ENCODE results near the gene CHCHD6. TPM values are rescaled to one million over a fixed set of nuclear protein-coding genes. Genes with fewer than 3 reads are reported as not detected.
A peak's percentile ranks its signal among the peaks of the same experiment; 100 is the strongest.

The CHCHD6 gene
- total and polyA plus RNA-seq, 2 of the 4 experiments (the other 2 are of a cell fraction), result 18.8 to 28.9 TPM

DNA sequence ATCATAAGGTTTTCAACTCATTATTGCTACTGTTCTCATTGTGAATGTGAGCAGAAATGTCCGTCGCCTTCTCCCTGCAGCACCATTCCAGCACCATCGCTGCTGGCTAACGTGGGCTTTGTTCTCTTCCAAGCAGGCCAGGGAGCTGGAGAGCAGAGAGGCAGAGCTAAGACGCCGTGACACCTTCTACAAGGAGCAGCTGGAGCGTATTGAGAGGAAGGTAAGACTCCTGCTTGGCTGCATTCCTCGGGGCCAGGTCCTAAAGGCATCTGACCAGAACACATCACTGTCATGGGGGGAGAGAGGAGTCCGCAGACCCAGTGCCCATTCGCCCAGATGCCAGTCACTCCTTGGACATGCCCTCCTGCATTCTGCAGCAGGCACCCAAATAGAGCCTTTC lies 148.5 kb downstream of the CHCHD6 start:
- TF ChIP-seq, protein P1, sequence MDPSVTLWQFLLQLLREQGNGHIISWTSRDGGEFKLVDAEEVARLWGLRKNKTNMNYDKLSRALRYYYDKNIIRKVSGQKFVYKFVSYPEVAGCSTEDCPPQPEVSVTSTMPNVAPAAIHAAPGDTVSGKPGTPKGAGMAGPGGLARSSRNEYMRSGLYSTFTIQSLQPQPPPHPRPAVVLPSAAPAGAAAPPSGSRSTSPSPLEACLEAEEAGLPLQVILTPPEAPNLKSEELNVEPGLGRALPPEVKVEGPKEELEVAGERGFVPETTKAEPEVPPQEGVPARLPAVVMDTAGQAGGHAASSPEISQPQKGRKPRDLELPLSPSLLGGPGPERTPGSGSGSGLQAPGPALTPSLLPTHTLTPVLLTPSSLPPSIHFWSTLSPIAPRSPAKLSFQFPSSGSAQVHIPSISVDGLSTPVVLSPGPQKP (IDR thresholded peaks at IDR 0.05; ENCODE audit: borderline replicate concordance, low read depth, low read length), result no peak
- TF ChIP-seq CHD1 (IDR thresholded peaks at IDR 0.05; ENCODE audit: low read depth, low read length) (no peak), MAZ (IDR thresholded peaks at IDR 0.05; ENCODE audit: borderline replicate concordance, low read depth, low read length) (no peak), CEBPB (IDR thresholded peaks at IDR 0.05; ENCODE audit: low read depth, low read length) (no peak), RFX5 (IDR thresholded peaks at IDR 0.05; ENCODE audit: low read depth, low read length) (no peak), FOS (IDR thresholded peaks at IDR 0.05; ENCODE audit: low read depth, low read length) (no peak), SMC3 (IDR thresholded peaks at IDR 0.05; ENCODE audit: low read depth, low read length) (no peak), RCOR1 (IDR thresholded peaks at IDR 0.05; ENCODE audit: insufficient replicate concordance, low read length) (no peak)
- TF ChIP-seq, protein P2, sequence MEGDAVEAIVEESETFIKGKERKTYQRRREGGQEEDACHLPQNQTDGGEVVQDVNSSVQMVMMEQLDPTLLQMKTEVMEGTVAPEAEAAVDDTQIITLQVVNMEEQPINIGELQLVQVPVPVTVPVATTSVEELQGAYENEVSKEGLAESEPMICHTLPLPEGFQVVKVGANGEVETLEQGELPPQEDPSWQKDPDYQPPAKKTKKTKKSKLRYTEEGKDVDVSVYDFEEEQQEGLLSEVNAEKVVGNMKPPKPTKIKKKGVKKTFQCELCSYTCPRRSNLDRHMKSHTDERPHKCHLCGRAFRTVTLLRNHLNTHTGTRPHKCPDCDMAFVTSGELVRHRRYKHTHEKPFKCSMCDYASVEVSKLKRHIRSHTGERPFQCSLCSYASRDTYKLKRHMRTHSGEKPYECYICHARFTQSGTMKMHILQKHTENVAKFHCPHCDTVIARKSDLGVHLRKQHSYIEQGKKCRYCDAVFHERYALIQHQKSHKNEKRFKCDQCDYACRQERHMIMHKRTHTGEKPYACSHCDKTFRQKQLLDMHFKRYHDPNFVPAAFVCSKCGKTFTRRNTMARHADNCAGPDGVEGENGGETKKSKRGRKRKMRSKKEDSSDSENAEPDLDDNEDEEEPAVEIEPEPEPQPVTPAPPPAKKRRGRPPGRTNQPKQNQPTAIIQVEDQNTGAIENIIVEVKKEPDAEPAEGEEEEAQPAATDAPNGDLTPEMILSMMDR (conservative IDR thresholded peaks at IDR 0.05; ENCODE audit: low read depth, low read length), result no peak
- TF ChIP-seq, protein P3, sequence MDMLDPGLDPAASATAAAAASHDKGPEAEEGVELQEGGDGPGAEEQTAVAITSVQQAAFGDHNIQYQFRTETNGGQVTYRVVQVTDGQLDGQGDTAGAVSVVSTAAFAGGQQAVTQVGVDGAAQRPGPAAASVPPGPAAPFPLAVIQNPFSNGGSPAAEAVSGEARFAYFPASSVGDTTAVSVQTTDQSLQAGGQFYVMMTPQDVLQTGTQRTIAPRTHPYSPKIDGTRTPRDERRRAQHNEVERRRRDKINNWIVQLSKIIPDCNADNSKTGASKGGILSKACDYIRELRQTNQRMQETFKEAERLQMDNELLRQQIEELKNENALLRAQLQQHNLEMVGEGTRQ (IDR thresholded peaks at IDR 0.05; ENCODE audit: low read depth, low read length), result no peak
- peak overlapping the region; percentile 43; the same call in 1 of the 2 replicates for H4K91ac ChIP-seq (ENCODE audit: insufficient read depth, low read depth, low read length)
- no CpG with 5 or more reads among the region's 10 CpGs for WGBS, 2 experiments (ENCODE audit: extremely low coverage in 2 of 2, insufficient read length in 1 of 2)
- H3K14ac ChIP-seq (replicated peaks; ENCODE audit: low read depth, low read length), result no peak overlapping the region
- no peak overlapping the region for H3K9ac ChIP-seq (ENCODE audit: low read depth, low read length)
- dilution Hi-C loops (cut with HindIII; ENCODE audit: low sequenced_read_pairs, unreplicated experiment) (no loop called here), in situ Hi-C loops (cut with MboI; ENCODE audit: low sequenced_read_pairs) (no loop called here), intact Hi-C loops (cut with micrococcal nuclease) (loop anchor here (5.0 kb wide), 2 partner anchors 110 to 130 kb away; partner anchors contain the start of gene PLXNA1)
- CTCF ChIA-PET, result no interaction called here
- no peaks in the 10 kb centered on the region for H3K27me3 ChIP-seq (ENCODE audit: control insufficient read depth, insufficient read depth, low read length)
- POLR2A ChIA-PET (ENCODE audit: unreplicated experiment), result no interaction called here
- no peak overlapping the region for H3K18ac ChIP-seq (ENCODE audit: low read depth, low read length)
- no peaks in the 10 kb centered on the region for H3K9me3 ChIP-seq (ENCODE audit: control insufficient read depth, insufficient read depth, low read length)
- peaks cover 3% of the 10 kb centered on the region; the same call in 1 of the 2 replicates for H4K20me1 ChIP-seq (ENCODE audit: insufficient read depth, low read length)
- no peak for ATAC-seq (ENCODE audit: low read depth)
- no peak overlapping the region for H3K56ac ChIP-seq (ENCODE audit: extremely low read depth, insufficient read depth, low read length)
- H2AK5ac ChIP-seq (ENCODE audit: low read depth, low read length), result peak overlapping the region; percentile 33; the same call in 1 of the 2 replicates
- no peak overlapping the region for H2AFZ ChIP-seq (replicated peaks; ENCODE audit: low read length, poor library complexity)
- H3K4me3 ChIP-seq (ENCODE audit: insufficient read depth, low read depth, low read length), result no peak overlapping the region
- H3K9me1 ChIP-seq (ENCODE audit: insufficient read depth, low read length), result peaks cover 16% of the 10 kb centered on the region
- no peak overlapping the region for H4K8ac ChIP-seq (ENCODE audit: low read depth in 2 of 2, low read length in 2 of 2)
- no peak for DNase-seq
- H3K79me1 ChIP-seq (ENCODE audit: low read depth in 1 of 2, low read length in 2 of 2), result peaks cover 0 to 11% of the 10 kb centered on the region in 2 experiments; a peak in 2 of 4 replicates
- H2BK120ac ChIP-seq (ENCODE audit: low read depth, low read length), result no peak overlapping the region; the same call in 1 of the 2 replicates
- H3K27ac ChIP-seq (ENCODE audit: insufficient read depth, low read length), result no peak overlapping the region
- no peak overlapping the region for H2BK5ac ChIP-seq (ENCODE audit: low read depth, low read length, poor library complexity, severe bottlenecking)
- no TSS peak for BruUV-seq (replicated peaks)
- H3K36me3 ChIP-seq (ENCODE audit: control insufficient read depth, insufficient read depth, low read length), result no peaks in the 10 kb centered on the region
- no peak overlapping the region; the same call in 2 of the 3 replicates for H2BK15ac ChIP-seq (ENCODE audit: low read depth, low read length)
- H3K4me2 ChIP-seq (ENCODE audit: low read depth, low read length), result no peak overlapping the region
- H2AK9ac ChIP-seq (replicated peaks; ENCODE audit: low read depth, low read length, poor library complexity), result peak overlapping the region; percentile 5
- H4K5ac ChIP-seq (ENCODE audit: low read depth, low read length), result no peak overlapping the region
- peak overlapping the region; percentile 58 for H3K4ac ChIP-seq (ENCODE audit: low read depth, low read length)
- H2BK20ac ChIP-seq (ENCODE audit: low read depth, low read length), result no peak overlapping the region
- peaks cover 15% of the 10 kb centered on the region for H3K4me1 ChIP-seq (ENCODE audit: control insufficient read depth, insufficient read depth, low read length)
- no peak overlapping the region for H3K23ac ChIP-seq (ENCODE audit: low read depth, low read length)

All from IMR-90 (cell line).